Ishikawa (cell line): Measurements from ENCODE around the gene CDC37.

Experiments used
- CREB1 ChIP-seq: IDR thresholded peaks from 2 replicates; pipeline ENCODE4 v1.6.1; 2012; ENCODE audit warnings: low read depth
- EGR1 ChIP-seq: IDR thresholded peaks from 2 replicates; pipeline ENCODE4 v1.6.1; 2012
- EP300 ChIP-seq: IDR thresholded peaks from 2 replicates; pipeline ENCODE4 v1.6.1; 2012; ENCODE audit warnings: borderline replicate concordance
- FOXM1 ChIP-seq: IDR thresholded peaks from 2 replicates; pipeline ENCODE4 v1.6.1; 2012; ENCODE audit warnings: low read depth, borderline replicate concordance
- NFIC ChIP-seq: IDR thresholded peaks from 2 replicates; pipeline ENCODE4 v1.6.1; 2012
- TAF1 ChIP-seq: IDR thresholded peaks from 2 replicates; pipeline ENCODE4 v1.6.1; 2012; ENCODE audit warnings: low read depth, mild to moderate bottlenecking
- TCF12 ChIP-seq: IDR thresholded peaks from 2 replicates; pipeline ENCODE4 v1.6.1; 2012; ENCODE audit warnings: low read depth
- TEAD4 ChIP-seq: IDR thresholded peaks from 2 replicates; pipeline ENCODE4 v1.6.1; 2012
- YY1 ChIP-seq: IDR thresholded peaks from 2 replicates; pipeline ENCODE4 v1.6.1; 2012; ENCODE audit warnings: low read depth
- ZBTB7A ChIP-seq: IDR thresholded peaks from 2 replicates; pipeline ENCODE4 v1.6.1; 2012; ENCODE audit warnings: low read depth
- TF ChIP-seq, protein P1 (sequence below): IDR thresholded peaks from 2 replicates; pipeline ENCODE4 v1.6.1; 2012; ENCODE audit warnings: low read depth, mild to moderate bottlenecking
- TF ChIP-seq, protein P2 (sequence below): IDR thresholded peaks from 2 replicates; pipeline ENCODE4 v1.6.1; 2012

DNA sequence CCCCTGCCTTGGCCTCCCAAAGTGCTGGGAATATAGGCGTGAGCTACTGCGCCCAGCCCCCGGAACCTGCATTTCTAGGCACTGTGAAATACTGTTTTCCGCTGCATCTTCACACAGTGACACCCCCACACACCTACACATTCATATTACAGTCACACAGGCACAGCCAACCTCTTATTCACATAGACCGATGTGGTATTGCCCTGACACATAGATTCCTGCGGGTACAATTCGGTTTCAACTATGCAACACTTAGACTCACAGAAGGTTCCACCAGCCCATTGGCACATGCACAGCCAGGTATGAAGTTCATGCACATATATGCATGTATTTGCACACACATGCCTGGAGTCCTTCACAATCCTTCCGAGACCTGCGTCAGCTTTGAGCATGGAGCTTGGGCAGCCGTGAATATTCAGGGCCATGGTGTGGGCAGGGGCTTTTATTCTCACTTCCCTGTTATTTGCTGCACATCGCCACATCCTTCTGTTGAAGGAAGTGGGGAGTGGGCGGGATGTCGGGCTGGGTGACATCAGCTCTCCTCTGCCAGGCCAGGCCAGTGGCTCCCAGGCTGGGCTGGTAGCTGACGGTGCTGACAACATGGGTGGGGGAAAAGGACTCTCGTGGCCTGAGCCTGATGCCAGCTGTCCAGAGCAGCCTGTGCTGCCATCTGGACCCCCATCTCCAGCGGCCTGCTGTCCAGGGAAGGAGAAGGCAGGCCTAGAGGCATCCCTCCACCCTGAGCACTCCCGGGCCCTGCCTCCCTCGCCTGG, 5.4 kb upstream of the CDC37 start:
- TF ChIP-seq, protein P1, sequence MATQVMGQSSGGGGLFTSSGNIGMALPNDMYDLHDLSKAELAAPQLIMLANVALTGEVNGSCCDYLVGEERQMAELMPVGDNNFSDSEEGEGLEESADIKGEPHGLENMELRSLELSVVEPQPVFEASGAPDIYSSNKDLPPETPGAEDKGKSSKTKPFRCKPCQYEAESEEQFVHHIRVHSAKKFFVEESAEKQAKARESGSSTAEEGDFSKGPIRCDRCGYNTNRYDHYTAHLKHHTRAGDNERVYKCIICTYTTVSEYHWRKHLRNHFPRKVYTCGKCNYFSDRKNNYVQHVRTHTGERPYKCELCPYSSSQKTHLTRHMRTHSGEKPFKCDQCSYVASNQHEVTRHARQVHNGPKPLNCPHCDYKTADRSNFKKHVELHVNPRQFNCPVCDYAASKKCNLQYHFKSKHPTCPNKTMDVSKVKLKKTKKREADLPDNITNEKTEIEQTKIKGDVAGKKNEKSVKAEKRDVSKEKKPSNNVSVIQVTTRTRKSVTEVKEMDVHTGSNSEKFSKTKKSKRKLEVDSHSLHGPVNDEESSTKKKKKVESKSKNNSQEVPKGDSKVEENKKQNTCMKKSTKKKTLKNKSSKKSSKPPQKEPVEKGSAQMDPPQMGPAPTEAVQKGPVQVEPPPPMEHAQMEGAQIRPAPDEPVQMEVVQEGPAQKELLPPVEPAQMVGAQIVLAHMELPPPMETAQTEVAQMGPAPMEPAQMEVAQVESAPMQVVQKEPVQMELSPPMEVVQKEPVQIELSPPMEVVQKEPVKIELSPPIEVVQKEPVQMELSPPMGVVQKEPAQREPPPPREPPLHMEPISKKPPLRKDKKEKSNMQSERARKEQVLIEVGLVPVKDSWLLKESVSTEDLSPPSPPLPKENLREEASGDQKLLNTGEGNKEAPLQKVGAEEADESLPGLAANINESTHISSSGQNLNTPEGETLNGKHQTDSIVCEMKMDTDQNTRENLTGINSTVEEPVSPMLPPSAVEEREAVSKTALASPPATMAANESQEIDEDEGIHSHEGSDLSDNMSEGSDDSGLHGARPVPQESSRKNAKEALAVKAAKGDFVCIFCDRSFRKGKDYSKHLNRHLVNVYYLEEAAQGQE: no peak
- TF ChIP-seq YY1: no peak
- no peak for TF ChIP-seq EGR1
- no peak for TF ChIP-seq NFIC
- no peak for TF ChIP-seq EP300
- no peak for TF ChIP-seq TCF12
- no peak for TF ChIP-seq TEAD4
- no peak for TF ChIP-seq TAF1
- no peak for TF ChIP-seq ZBTB7A
- TF ChIP-seq, protein P2, sequence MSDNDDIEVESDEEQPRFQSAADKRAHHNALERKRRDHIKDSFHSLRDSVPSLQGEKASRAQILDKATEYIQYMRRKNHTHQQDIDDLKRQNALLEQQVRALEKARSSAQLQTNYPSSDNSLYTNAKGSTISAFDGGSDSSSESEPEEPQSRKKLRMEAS: no peak
- TF ChIP-seq CREB1: no peak
- no peak for TF ChIP-seq FOXM1
